K562 (cell line): ENCODE results near the gene IMP4.
A peak's percentile ranks its signal among the peaks of the same experiment; 100 is the strongest.

Experiments
- EP300 ChIP-seq: IDR thresholded peaks from 2 replicates; pipeline ENCODE4 v1.6.1; 2012; ENCODE audit warnings: low read length, improper control_type of control experiment
- GABPA ChIP-seq: fragments of 200-800 bp; sonication (Bioruptor generic); conservative IDR thresholded peaks from 2 replicates; pipeline ENCODE4 v1.6.1; 2016; ENCODE audit warnings: low read depth, missing genetic modification characterization, missing compliant biosample characterization
- MIER1 ChIP-seq: fragments of 450-650 bp; IDR thresholded peaks from 2 replicates; pipeline ENCODE4 v1.6.1; 2016; ENCODE audit warnings: antibody characterized with exemption, mild to moderate bottlenecking, low read depth
- NR2C1 ChIP-seq, 2 experiments: fragments of 450-650 bp; IDR thresholded peaks; 2 replicates each; pipeline ENCODE4 v1.6.1; 2017; ENCODE audit warnings: mild to moderate bottlenecking in 2 of 2, antibody characterized with exemption in 1 of 2, inconsistent platforms in 1 of 2, missing compliant biosample characterization in 1 of 2, missing genetic modification characterization in 1 of 2
- TF ChIP-seq, protein P1 (sequence below): fragments of 250-450 bp; sonication (Bioruptor Pico); IDR thresholded peaks from 2 replicates; pipeline ENCODE4 v1.5.0; 2021
- TF ChIP-seq, protein P2 (sequence below): sonication (generic); formaldehyde crosslinking; IDR thresholded peaks from 2 replicates; pipeline ENCODE4 v1.8.0; 2022; ENCODE audit warnings: mild to moderate bottlenecking, missing genetic modification reagents, borderline replicate concordance

DNA sequence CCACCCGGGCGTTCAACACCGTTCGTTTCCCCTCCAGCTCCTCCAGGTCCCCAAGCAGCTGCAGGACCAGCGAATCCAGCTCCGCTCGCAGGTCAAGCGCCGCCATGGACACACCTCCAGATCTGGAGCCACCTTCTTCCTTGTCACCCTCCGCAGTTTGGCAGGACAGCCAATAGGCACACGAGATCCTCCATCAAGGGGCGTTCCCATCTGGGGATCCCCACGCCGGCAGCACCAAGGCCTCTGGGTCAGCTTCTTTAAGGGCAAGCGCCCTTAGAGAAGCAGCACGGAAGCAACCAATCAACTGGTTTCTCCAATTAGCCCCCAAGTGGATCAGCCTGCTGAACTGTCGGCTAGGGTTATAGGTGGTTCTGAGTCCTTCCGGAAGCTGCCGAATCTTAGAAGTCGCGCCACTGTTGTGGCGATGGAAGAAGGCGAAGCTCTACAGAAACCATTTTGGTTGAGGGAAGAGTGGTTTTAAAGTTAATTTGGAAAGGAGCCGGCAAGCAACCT, 621 bp upstream of the IMP4 start:
- TF ChIP-seq, protein P1, sequence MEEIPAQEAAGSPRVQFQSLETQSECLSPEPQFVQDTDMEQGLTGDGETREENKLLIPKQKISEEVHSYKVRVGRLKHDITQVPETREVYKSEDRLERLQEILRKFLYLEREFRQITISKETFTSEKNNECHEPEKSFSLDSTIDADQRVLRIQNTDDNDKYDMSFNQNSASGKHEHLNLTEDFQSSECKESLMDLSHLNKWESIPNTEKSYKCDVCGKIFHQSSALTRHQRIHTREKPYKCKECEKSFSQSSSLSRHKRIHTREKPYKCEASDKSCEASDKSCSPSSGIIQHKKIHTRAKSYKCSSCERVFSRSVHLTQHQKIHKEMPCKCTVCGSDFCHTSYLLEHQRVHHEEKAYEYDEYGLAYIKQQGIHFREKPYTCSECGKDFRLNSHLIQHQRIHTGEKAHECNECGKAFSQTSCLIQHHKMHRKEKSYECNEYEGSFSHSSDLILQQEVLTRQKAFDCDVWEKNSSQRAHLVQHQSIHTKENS (CRISPR knock-in tag) = no peak
- TF ChIP-seq NR2C1 (IDR thresholded peaks at IDR 0.05) (peak; percentile 84; the same call in 1 of the 2 replicates), NR2C1 (tag; IDR thresholded peaks at IDR 0.05) (no peak; the same call in 1 of the 2 replicates), EP300 (no peak), MIER1 (no peak), GABPA (no peak)
- TF ChIP-seq, protein P2, sequence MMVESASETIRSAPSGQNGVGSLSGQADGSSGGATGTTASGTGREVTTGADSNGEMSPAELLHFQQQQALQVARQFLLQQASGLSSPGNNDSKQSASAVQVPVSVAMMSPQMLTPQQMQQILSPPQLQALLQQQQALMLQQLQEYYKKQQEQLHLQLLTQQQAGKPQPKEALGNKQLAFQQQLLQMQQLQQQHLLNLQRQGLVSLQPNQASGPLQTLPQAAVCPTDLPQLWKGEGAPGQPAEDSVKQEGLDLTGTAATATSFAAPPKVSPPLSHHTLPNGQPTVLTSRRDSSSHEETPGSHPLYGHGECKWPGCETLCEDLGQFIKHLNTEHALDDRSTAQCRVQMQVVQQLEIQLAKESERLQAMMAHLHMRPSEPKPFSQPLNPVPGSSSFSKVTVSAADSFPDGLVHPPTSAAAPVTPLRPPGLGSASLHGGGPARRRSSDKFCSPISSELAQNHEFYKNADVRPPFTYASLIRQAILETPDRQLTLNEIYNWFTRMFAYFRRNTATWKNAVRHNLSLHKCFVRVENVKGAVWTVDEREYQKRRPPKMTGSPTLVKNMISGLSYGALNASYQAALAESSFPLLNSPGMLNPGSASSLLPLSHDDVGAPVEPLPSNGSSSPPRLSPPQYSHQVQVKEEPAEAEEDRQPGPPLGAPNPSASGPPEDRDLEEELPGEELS (CRISPR knock-in tag) = no peak
